IgD-negative memory B cell (primary cell): Measurements from ENCODE around the gene NSDHL. TPM values are rescaled to one million over a fixed set of nuclear protein-coding genes. Genes with fewer than 3 reads are reported as not detected.
"Not testable (repeated sequence)": the region's sequence is repeated elsewhere in the genome, so short reads cannot be mapped to it uniquely, and the experiment has no call there.

ENCODE experiments used
- H3K27ac Mint-ChIP-seq, 3 donors: one replicate each; pipeline ENCODE4 v1.8.0; 2020 to 2022; ENCODE audit warnings: mild to moderate bottlenecking in 3 of 3, mixed read lengths in 3 of 3, moderate library complexity in 1 of 3
- H3K27me3 Mint-ChIP-seq: one replicate; pipeline ENCODE4 v1.8.0; 2021; ENCODE audit warnings: mixed read lengths
- H3K36me3 Mint-ChIP-seq: one replicate; pipeline ENCODE4 v1.8.0; 2020; ENCODE audit warnings: mild to moderate bottlenecking, mixed read lengths
- H3K4me1 Mint-ChIP-seq, 3 donors: one replicate each; pipeline ENCODE4 v1.8.0; 2020 to 2022; ENCODE audit warnings: mixed read lengths in 3 of 3, mild to moderate bottlenecking in 1 of 3
- H3K4me3 Mint-ChIP-seq, 4 donors: one replicate each; pipeline ENCODE4 v1.8.0; 2020 to 2022; ENCODE audit warnings: mild to moderate bottlenecking in 4 of 4, mixed read lengths in 4 of 4, moderate library complexity in 3 of 4
- H3K9me3 Mint-ChIP-seq, 3 donors: one replicate each; pipeline ENCODE4 v1.8.0; 2020 to 2021; ENCODE audit warnings: mixed read lengths in 3 of 3, mild to moderate bottlenecking in 1 of 3
- polyA plus RNA-seq: library from polyadenylated mRNA; unstranded; fragments of 300-500 nt; fragmentation: Illumina TruSeq; gene quantifications from one replicate; pipeline ENCODE4 v1.2.3, GENCODE V29; 2021

NSDHL gene
- polyA plus RNA-seq, 1 donor from 2014 or later, result 11.7 TPM

- H3K36me3 Mint-ChIP-seq, result no peaks in the 10 kb centered on the region
- H3K4me1 Mint-ChIP-seq, result no peaks in the 10 kb centered on the region
- H3K27ac Mint-ChIP-seq, result no peak overlapping the region
- no peaks in the 10 kb centered on the region for H3K9me3 Mint-ChIP-seq
- H3K27me3 Mint-ChIP-seq, result peaks cover 7% of the 10 kb centered on the region
- no peak overlapping the region for H3K4me3 Mint-ChIP-seq
These were observed 6.0 kb upstream of the NSDHL start for GRCh38 chrX:152824841-152825374.

GRCh38 chrX:152831391-152831790 lies 528 bp downstream of the NSDHL start:
- H3K4me3 Mint-ChIP-seq, result peak overlapping the region; percentile 86 to 95 (median 94)
- H3K36me3 Mint-ChIP-seq, result no peaks in the 10 kb centered on the region
- H3K27ac Mint-ChIP-seq, result peak overlapping the region in 1 of 3 donors; percentile 47
- peaks cover 0 to 17% (median 11%) of the 10 kb centered on the region in 3 donors for H3K4me1 Mint-ChIP-seq
- H3K9me3 Mint-ChIP-seq, result no peaks in the 10 kb centered on the region
- H3K27me3 Mint-ChIP-seq, result no peaks in the 10 kb centered on the region

- Mint-ChIP-seq H3K4me1 (peaks cover 0 to 17% (median 11%) of the 10 kb centered on the region in 3 donors), H3K4me3 (peak overlapping the region; percentile 3 to 95 (median 90)), H3K27me3 (no peaks in the 10 kb centered on the region), H3K9me3 (no peaks in the 10 kb centered on the region), H3K36me3 (no peaks in the 10 kb centered on the region), H3K27ac (no peak overlapping the region)
These were observed 1.7 kb downstream of the NSDHL start for GRCh38 chrX:152832520-152832919.

GRCh38 chrX:152833378-152833777 lies 2.5 kb downstream of the NSDHL start:
- Mint-ChIP-seq H3K9me3 (no peaks in the 10 kb centered on the region), H3K27ac (no peak overlapping the region), H3K27me3 (no peaks in the 10 kb centered on the region), H3K4me3 (peak overlapping the region in 1 of 4 donors; percentile 53), H3K4me1 (peaks cover 0 to 18% (median 13%) of the 10 kb centered on the region in 3 donors), H3K36me3 (no peaks in the 10 kb centered on the region)

GRCh38 chrX:152835470-152835869 lies 4.6 kb downstream of the NSDHL start:
- not testable (repeated sequence) for H3K4me3 Mint-ChIP-seq, H3K27me3 Mint-ChIP-seq, H3K9me3 Mint-ChIP-seq, H3K36me3 Mint-ChIP-seq, H3K27ac Mint-ChIP-seq
- H3K4me1 Mint-ChIP-seq, result peaks cover 0 to 18% (median 13%) of the 10 kb centered on the region in 3 donors

GRCh38 chrX:152842772-152843338 lies 12.0 kb downstream of the NSDHL start:
- Mint-ChIP-seq H3K36me3 (no peaks in the 10 kb centered on the region), H3K27ac (no peak overlapping the region), H3K4me3 (no peak overlapping the region), H3K9me3 (no peaks in the 10 kb centered on the region), H3K27me3 (peaks cover 1% of the 10 kb centered on the region), H3K4me1 (peaks cover 0 to 5% (median 2%) of the 10 kb centered on the region in 3 donors)

- H3K4me3 Mint-ChIP-seq, result no peak overlapping the region
- H3K27ac Mint-ChIP-seq, result no peak overlapping the region
- peaks cover 0 to 2% (median 0%) of the 10 kb centered on the region in 3 donors for H3K4me1 Mint-ChIP-seq
- H3K27me3 Mint-ChIP-seq, result peaks cover 1% of the 10 kb centered on the region
- no peaks in the 10 kb centered on the region for H3K9me3 Mint-ChIP-seq
- H3K36me3 Mint-ChIP-seq, result no peaks in the 10 kb centered on the region
These were observed 13.0 kb downstream of the NSDHL start for GRCh38 chrX:152843852-152844251.

GRCh38 chrX:152844256-152844655 lies 13.4 kb downstream of the NSDHL start:
- H3K27me3 Mint-ChIP-seq, result peaks cover 1% of the 10 kb centered on the region
- no peaks in the 10 kb centered on the region for H3K9me3 Mint-ChIP-seq
- H3K27ac Mint-ChIP-seq, result no peak overlapping the region
- no peak overlapping the region for H3K4me3 Mint-ChIP-seq
- no peaks in the 10 kb centered on the region for H3K36me3 Mint-ChIP-seq
- H3K4me1 Mint-ChIP-seq, result no peaks in the 10 kb centered on the region

GRCh38 chrX:152845618-152846240 lies 14.9 kb downstream of the NSDHL start:
- no peaks in the 10 kb centered on the region for H3K4me1 Mint-ChIP-seq
- H3K27me3 Mint-ChIP-seq, result peaks cover 1% of the 10 kb centered on the region
- no peak overlapping the region for H3K4me3 Mint-ChIP-seq
- no peak overlapping the region for H3K27ac Mint-ChIP-seq
- no peaks in the 10 kb centered on the region for H3K9me3 Mint-ChIP-seq
- no peaks in the 10 kb centered on the region for H3K36me3 Mint-ChIP-seq

GRCh38 chrX:152847281-152847680 lies 16.4 kb downstream of the NSDHL start:
- H3K36me3 Mint-ChIP-seq, result no peaks in the 10 kb centered on the region

GRCh38 chrX:152850465-152850864 lies 19.6 kb downstream of the NSDHL start:
- Mint-ChIP-seq H3K9me3 (peaks cover 0 to 2% (median 0%) of the 10 kb centered on the region in 3 donors), H3K4me1 (no peaks in the 10 kb centered on the region), H3K27me3 (no peaks in the 10 kb centered on the region), H3K36me3 (peaks cover 5% of the 10 kb centered on the region), H3K4me3 (no peak overlapping the region), H3K27ac (no peak overlapping the region)

More at GRCh38 chrX:152847281-152847680, 16.4 kb downstream of the NSDHL start:
- Mint-ChIP-seq H3K4me1 (no peaks in the 10 kb centered on the region), H3K27me3 (peaks cover under 1% of the 10 kb centered on the region), H3K9me3 (no peaks in the 10 kb centered on the region), H3K4me3 (no peak overlapping the region), H3K27ac (no peak overlapping the region)

- Mint-ChIP-seq H3K4me1 (no peaks in the 10 kb centered on the region), H3K36me3 (peaks cover 5% of the 10 kb centered on the region), H3K4me3 (no peak overlapping the region), H3K9me3 (peaks cover 0 to 2% (median 0%) of the 10 kb centered on the region in 3 donors), H3K27me3 (no peaks in the 10 kb centered on the region), H3K27ac (no peak overlapping the region)
These were observed 23.1 kb downstream of the NSDHL start for GRCh38 chrX:152853986-152854385.

GRCh38 chrX:152861116-152861515 lies 30.3 kb downstream of the NSDHL start:
- Mint-ChIP-seq H3K4me1 (no peaks in the 10 kb centered on the region), H3K36me3 (peaks cover 3% of the 10 kb centered on the region), H3K27ac (no peak overlapping the region), H3K9me3 (no peaks in the 10 kb centered on the region), H3K4me3 (no peak overlapping the region), H3K27me3 (no peaks in the 10 kb centered on the region)

- H3K9me3 Mint-ChIP-seq, result no peaks in the 10 kb centered on the region
- H3K27me3 Mint-ChIP-seq, result no peaks in the 10 kb centered on the region
- no peak overlapping the region for H3K27ac Mint-ChIP-seq
- no peak overlapping the region for H3K4me3 Mint-ChIP-seq
- no peaks in the 10 kb centered on the region for H3K4me1 Mint-ChIP-seq
- H3K36me3 Mint-ChIP-seq, result peaks cover 3% of the 10 kb centered on the region
These were observed 31.0 kb downstream of the NSDHL start for GRCh38 chrX:152861826-152862225.

- Mint-ChIP-seq H3K4me1 (no peaks in the 10 kb centered on the region), H3K4me3 (no peak overlapping the region), H3K27ac (no peak overlapping the region), H3K9me3 (no peaks in the 10 kb centered on the region), H3K36me3 (peaks cover 12% of the 10 kb centered on the region), H3K27me3 (no peaks in the 10 kb centered on the region)
These were observed 34.5 kb downstream of the NSDHL start for GRCh38 chrX:152865232-152865920.
